Measurements from ENCODE around the gene FAR1.

- no peak for TF ChIP-seq POLR2A (IDR thresholded peaks at IDR 0.05)
- no peak for TF ChIP-seq EP300 (IDR thresholded peaks at IDR 0.05)
- TF ChIP-seq POLR2AphosphoS5 (IDR thresholded peaks at IDR 0.05) = no peak
- TF ChIP-seq CTCF (IDR thresholded peaks at IDR 0.05) = no peak
Measured at GRCh38 chr11:13663631-13664071, 4.8 kb upstream of the FAR1 start.

All from gastroesophageal sphincter (tissue), 3 donors.